GM19025 (cell line): ENCODE data around the gene PECR.
A peak's percentile ranks its signal among the peaks of the same experiment; 100 is the strongest.

Experiments used
- ATAC-seq: cut with Tn5 transposase; IDR thresholded peaks from one replicate; pipeline ENCODE4 v1.9.1; 2021; ENCODE audit warnings: mild to moderate bottlenecking, low read depth, moderate library complexity; ENCODE audit not compliant: unreplicated experiment

Gene PECR

DNA sequence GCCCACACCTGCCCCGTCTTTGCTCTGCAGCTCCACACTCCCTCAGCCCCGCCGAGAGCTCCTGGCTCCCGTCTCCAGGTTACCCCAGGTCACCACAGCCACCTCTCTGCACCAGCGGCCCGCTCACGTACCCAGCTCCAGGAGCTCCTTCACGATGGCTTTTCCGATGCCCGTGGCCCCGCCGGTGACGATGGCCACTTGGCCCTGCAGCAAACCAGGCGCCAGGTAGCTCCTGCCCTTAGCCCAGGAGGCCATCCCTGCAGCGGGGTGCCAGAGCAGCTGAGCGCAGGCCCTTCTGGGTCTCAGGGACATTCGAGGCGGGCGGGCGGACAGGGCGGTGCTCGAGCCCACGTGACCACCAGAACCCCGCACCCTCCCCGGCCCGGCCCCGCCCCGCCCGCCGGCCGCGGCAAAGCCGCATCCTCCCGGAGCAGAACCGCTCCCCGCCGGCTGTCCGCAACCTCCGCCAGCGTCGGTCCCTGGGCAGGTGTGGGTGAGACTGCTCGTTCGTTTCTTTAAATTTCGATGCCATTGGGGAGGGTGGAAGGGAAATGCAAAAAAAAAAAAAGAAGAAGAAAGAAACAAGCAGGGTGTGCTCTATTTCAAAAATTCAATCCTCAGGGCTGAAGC, at the start of gene PECR, which contains the start of gene TMEM169:
PECR (minus strand) TSS at position 323 of the 630 bp plus-strand sequence; CDS start at position 255, 68 bp downstream.
TMEM169 (plus strand) TSS at position 433 of the 630 bp plus-strand sequence. CDS start 14,045 bp downstream, outside the sequence.
- peak; percentile 94 for ATAC-seq

DNA sequence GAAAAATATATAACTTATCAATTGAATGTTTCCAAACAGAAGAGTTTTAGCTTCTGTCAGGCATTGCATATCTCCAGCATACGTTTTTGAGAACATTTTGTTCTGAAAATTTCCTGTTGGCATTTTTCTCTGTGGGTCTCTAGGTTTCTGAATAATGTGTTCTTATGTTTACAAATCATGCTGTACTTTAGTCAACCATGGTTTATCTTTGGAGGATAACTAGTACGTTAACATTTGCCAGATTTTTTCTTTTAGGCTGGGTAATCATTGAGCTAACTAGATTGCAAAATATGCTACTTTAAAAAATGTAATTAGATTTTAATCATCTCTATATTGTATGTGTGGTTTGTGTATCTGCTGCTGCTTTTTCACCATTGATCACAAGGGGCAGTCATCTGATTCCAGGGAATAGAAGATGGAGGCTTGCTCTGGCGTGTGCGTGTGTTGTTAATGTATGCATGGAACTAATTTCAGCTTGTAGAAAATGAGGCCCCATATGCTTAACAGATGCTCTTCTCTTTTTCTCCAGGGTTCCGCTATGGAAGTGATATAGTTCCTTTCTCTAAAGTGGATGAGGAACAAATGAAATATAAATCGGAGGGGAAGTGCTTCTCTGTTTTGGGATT, 48.9 kb upstream of the PECR start:
- ATAC-seq: no peak

DNA sequence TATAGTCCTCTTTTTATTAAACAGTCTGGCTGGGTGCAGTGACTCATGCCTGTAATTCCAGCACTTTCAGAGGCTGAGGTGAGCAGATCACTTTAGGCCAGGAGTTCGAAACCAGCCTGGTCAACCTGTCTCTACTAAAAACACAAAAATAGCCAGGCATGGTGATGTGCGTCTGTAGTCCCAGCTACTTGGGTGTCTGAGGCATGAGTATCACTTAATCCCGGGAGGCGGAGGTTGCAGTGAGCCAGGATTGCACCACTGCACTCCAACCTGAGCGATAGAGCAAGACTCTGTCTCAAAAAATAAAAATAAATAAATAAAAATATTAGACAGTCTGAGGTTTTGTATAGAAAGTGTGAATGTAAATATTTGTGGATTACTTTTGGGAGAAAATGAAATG, 45.3 kb upstream of the PECR start:
- no peak for ATAC-seq

DNA sequence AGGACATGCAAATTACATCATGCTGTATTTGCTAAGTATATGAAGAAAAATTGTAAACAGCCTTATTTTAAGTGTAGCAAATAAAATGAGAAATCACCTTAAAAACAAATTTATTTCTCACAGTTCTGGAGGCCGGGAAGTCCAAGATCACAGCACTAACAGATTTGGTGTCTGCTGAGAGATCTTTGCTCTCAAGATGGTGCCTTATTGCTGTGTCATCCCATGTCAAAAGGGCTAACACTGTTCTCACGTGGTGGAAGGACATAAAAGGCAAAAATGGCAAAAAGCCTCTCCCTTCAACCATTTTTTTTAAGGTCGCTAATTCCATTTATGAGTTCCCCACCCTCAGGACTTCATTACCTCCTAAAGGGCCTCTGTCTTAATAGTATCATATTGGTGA, 39.6 kb upstream of the PECR start:
- ATAC-seq: no peak

DNA sequence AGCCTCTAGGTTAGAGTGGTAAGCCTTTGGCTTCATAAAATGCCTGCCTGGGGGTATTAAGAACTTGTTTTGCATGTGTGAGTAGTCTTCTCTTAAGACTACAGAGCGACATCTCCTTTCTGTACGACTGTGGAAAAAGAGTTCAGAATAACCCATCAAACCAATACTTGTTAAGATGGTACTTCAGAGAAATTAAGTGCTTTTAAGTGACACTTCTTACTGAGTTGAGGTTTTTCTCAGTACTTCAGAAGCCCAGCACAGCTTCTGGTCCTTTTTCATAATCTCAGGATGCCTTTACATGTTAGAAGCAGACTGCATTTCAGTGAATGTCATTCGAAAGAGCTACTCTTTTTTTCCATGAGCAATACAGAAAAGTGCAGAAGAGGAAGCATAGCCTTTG, 38.4 kb upstream of the PECR start:
- ATAC-seq: no peak

DNA sequence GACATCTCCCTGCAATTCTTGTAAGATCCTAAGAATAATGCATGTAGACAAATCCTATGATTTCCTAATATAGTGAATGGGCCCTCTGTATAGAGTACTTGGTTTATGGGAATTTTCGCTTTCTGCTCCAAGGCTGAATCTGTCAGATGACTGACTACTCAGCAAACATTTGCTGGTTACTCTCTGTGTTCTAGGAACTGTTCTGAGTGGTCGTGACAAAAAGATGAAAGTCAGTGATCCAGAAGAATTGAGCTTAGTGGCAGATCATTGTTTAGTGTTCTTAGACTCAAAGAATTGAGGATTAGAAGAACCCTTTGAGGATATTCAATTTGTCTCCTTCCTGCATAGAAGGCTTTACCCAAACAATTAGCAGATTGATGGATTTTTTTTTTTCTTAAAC, 37.5 kb upstream of the PECR start:
- no peak for ATAC-seq

DNA sequence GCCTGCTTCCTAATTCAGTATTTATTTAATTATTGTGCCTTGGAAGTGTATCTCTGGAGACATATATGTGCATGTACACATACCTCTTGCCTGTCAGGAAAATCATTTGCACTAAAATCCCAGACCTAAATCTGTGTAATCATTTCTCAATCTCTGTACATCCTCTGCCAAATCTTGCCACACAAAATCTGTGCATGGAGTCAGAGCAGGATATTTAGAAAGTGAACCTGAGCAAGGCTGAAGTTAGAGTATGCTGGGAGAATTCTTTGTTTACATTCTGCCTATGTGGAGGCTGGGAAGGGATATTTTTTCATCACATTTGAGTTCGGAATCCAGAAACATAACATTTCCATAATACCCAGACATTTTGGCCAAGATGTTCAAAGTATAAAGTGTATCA, 36.9 kb upstream of the PECR start:
- ATAC-seq: no peak

DNA sequence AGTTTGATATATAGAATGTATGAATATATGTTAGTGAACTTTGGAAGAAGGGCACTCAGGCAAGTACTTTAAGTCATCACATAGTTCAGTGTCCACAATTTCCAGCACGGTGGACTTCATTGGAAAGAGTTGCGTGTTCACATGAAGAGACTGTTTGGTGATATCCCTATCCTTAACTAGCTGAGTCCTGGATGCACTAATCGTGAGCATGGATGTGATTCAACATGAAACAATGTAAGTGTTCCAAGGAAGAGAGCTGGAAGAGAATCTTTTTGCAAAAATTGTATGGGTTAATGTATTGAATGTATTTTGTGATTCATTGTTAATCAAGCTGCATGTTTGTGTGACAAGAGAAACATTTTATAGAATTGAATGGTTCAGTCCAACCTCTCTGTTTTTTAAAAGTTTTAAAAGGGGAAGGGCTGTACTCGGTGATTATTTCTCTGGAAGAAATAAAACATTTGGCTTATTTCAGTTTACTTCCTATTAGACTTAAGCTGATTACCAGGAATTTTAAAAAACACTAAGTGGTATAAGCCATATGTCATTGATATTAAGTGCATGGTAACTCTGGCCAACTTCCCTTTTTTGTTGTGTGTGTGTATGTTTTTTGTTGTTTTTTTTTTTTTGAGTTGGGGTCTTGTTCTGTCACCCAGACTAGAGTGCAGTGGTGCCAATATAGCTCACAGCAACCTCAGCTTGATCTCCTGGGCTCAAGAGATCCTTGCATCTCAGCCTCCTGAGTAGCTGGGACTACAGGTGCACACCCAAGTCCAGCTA, 36.1 kb upstream of the PECR start:
- ATAC-seq: no peak

DNA sequence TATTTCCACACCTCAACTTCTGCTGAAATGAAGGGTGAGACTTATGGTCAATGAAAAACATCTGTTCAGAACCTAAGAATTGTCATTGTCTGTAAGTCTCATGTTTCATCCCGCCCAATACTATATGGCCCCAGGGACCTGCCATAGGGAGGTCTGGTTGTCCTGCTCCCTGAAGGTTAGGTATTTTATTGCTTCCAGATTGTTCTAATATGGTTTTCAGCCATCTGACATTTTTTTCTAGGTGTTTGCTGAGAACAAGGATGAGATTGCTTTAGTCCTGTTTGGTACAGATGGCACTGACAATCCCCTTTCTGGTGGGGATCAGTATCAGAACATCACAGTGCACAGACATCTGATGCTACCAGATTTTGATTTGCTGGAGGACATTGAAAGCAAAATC, 34.8 kb upstream of the PECR start:
- no peak for ATAC-seq

DNA sequence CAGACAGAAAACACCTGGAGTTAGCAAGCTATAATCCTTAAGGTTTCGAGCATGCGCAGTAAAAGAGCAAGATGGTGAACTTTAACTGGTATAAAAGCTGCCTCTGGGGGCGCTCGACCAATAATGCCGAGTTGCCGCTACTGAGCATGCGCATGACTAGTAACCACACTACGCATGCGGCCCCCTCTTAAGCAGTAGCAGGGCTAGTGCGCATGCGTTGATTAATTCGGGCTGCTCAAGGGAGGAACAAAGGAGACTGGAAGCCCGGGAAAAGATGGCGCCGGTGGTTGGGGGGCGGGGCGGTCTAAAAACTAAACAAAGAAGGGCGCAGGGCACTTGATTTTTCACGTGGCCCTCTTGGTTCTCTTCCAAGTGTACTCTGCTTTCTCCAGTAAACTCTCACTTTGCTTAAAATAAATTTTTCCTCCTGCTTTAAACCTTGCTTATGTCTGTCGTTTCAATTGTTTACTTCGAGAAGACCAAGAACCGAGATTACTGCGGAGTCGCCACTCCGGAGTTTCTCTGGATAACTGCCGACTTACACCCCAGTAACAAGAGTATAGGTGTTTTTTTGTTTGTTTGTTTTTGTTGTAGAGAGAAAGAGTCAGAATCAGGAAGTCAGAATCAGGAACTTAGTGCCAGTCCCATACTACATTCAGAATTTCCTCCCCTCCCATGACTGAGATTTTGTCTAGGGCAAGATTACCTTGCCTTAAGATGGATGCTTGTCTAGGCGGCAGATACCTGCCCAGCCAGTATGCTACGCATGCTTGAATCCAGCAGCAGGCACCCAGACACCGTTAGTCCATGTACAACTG, 33.3 kb upstream of the PECR start:
- peak; percentile 31 for ATAC-seq

DNA sequence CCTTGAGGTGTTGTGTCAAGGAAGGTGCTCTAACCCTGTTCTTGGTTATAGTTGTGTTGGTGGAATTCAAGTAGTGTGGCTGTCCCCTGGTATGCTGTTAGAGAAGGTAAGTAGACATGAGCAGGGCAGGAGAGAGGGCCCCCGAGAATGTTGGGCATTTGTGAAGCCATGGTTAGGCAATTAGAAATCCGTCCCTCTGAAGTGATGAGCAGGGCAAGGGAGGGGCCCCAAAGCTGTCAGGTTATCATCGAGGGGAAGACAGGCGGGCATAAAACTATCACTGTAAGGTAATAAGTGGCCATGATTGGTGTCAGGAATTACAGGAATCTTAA, 32.7 kb upstream of the PECR start:
- ATAC-seq: peak; percentile 0

DNA sequence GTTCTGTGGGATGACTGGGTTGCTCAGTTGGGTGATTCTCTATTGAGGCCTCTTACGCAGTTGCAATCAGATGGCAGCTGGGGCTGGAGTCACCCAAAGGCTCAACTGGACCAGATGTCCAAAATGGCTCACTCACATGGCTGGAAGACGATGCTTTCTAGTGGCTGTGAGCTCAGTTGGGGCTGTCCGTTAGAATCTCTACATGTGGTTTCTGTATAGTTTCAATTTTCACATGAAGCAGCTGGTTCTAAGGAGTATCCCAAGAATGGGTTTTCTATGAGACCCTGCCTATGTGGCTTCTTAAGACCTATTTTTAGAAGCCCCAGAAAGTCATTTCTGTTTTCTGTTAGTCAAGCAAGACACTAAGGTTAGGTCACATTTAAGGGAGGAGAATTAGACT, 32.0 kb upstream of the PECR start:
- ATAC-seq: peak; percentile 61

DNA sequence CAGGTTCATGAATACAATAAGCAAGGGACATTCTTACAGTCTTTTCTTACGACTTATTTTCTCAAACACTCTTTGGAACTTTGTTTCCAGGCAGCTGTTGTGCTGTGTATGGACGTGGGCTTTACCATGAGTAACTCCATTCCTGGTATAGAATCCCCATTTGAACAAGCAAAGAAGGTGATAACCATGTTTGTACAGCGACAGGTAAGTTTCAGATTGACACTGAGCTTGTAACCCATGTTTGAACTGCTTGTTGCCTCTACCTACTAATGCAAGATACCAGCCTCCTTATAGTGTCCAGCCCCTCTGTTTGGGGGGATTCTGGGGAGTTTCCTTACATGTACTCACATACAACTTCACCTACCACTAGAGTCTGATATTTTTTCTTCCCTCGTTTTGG, 31.3 kb upstream of the PECR start:
- ATAC-seq: no peak

DNA sequence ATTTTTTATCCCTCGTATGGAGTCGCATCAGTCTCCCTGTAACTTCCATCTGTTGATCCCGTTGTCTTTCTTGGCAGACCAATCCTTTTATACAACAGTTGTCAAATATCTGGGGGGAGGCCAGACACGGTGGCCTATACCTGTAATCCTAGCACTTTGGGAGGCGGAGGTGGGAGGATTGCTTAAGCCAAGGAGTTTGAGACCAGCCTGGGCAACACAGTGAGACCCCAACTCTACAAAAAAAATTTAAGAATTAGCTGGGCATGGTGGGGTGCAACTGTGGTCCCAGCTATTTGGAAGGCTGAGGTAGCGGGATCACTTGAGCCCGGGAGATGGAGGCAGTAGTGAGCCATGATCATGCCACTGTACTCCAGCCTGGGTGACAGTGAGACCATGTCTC, 29.5 kb upstream of the PECR start:
- ATAC-seq: no peak

DNA sequence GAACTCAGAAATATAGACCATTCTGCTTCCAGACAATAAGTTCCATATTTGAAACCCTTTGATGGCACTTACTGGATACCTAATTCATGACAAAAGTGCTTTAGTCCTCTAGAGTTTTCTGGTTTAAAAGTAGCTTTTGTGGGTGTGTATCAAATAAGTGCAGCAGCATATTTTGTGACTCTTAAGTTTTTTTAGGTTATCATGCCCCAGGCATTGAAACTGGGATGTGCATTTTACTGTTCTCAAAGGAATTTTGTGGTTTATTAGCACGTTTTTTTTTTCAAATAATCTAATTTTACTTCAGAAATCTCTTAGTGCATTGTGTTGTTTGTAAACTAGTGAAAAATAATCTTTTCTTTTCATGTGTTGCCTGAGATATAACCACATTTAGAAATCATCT, 29.0 kb upstream of the PECR start:
- no peak for ATAC-seq

DNA sequence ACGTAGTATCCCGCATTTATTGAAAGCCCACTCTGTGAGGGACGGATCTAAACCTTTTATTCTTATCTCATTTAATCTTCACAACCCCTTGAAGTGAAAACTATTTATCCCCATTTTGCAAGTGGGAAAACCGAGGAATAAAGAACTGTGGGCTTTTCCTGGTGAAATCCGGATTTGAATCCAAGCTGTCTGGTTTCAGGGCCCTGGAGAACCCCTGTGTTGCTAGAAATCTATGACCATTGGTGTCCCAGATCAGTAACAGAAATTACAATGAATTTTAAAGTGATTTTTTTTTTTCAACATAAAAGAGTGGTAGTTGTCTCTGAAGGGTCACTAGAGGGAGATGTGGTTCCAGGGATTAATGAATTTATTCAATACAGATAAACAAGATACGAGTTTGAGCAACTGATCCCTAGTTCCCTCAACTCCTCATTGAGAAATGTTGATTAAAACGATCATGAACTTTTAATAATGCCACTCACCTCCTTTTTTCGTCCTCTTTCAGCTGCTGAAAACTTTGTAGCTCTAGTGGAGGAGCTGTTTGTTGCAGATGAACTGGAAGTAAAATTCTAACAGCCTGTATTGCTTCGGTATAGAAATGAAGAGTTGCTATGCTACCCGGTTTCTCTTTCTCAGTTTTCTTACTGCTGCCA, 28.5 kb upstream of the PECR start:
- ATAC-seq: no peak

DNA sequence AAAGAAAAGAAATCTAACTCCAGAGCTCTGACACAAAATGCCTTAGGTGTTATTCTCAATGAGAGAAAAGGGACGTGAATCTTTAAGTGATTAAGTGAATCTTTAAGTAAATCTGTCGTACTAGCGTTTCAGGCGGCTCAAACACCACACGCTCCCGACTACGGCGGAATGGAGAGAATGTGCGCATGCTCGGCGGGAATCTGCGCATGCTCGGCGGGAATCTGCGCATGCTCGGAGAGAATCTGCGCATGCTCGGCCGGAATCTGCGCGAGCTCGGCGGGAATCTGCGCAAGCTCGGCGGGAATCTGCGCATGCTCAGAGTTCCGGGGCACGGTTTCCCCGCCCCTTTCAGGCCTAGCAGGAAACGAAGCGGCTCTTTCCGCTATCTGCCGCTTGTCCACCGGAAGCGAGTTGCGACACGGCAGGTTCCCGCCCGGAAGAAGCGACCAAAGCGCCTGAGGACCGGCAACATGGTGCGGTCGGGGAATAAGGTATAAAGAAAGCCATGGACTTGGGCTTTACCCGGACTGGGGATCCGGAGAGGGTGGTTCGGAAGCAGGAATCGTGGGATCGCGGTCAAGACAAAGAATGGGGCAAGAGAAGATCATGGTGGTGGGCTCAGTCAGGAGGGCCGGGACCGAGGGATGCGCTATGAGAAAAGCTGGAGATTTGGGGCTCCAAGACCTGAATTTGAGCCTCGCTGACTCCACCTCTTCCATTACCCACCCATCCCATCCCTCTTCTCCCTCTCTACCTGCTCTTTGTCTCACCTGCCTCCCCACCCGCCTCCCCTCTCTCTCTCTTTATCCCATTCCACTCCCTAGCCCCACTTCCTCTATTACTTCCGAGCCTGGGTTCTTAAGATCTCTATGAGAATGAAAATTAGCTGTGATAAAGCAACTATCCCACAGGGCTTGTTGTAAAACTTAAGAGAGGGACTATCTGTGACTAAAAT, 27.6 kb upstream of the PECR start, which contains the start of gene XRCC5:
XRCC5 (plus strand) TSS at position 382 of the 955 bp plus-strand sequence; CDS start at position 471, 89 bp downstream.
- peak; percentile 47 for ATAC-seq

DNA sequence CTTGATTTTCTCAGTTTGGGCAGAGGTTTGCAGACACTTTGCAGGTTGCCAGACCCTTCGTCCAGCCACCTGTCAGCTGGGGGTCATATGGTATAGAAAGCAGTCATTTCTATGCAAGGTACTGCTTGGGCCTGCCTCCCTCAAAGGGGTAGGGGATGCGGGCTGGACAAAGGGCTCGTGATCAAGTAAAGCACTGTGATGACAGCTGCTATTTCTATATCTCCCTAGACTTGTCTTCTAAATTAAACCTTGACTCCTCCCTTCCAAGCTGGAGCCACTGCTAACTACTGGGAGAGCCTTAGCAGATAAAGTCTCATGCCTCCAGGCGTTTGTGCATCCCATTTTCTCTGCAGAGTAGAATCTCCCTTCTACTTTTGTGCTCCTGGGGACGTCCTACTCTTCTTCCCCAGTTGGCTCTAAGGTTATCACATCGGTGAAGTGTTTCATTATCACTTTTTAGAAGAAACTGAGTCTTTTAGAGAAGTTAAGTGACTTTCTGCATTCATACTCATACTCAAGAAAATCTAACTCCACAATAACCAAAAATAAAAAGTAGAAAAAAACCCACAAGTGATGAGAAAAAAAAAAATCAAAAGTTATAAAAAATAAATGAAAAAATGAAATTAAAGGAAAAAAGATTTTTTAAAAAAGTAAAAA, 26.8 kb upstream of the PECR start:
- ATAC-seq: no peak

DNA sequence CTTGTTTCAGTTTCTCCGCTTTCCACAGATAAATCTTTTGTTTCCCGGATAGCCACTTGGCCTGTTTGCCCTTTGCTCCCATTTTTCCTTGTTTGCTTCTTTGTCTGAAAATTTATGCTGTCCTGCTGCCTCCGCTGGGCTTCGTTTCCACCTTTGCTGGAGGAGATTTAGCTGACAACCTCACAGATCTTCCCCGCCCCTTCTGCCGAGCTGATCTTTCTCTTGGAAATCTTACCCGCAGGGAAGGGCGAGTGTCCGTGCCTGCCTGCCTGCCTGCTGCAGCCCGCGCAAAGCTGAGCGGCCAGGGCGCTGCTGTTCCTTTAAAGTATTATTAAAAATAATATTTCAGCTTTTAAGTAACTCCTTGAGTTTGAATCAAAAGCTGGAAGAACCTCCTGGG, 26.2 kb upstream of the PECR start:
- ATAC-seq: no peak
